Chondrocyte (in vitro differentiated cells): ENCODE data around the gene SMC1B. TPM values are rescaled to one million over a fixed set of nuclear protein-coding genes. Genes with fewer than 3 reads are reported as not detected.

Experiments used
- DNase-seq: peaks from one replicate; pipeline ENCODE4 v3.0.0; 2021; ENCODE audit warnings: mixed read lengths, low spot score
- H3K27ac Mint-ChIP-seq: one replicate; pipeline ENCODE4 v1.8.0; 2021; ENCODE audit warnings: mild to moderate bottlenecking, moderate library complexity, mixed read lengths; ENCODE audit not compliant: unreplicated experiment
- H3K27me3 Mint-ChIP-seq: 2 replicates; pipeline ENCODE4 v1.8.0; 2021; ENCODE audit warnings: low read depth, mixed read lengths
- H3K36me3 Mint-ChIP-seq: 2 replicates; pipeline ENCODE4 v1.8.0; 2021; ENCODE audit warnings: low read depth, mixed read lengths
- H3K4me1 Mint-ChIP-seq: 2 replicates; pipeline ENCODE4 v1.8.0; 2021; ENCODE audit warnings: low read depth, mild to moderate bottlenecking, mixed read lengths
- H3K4me3 Mint-ChIP-seq: one replicate; pipeline ENCODE4 v1.8.0; 2021; ENCODE audit warnings: mild to moderate bottlenecking, moderate library complexity, mixed read lengths; ENCODE audit not compliant: unreplicated experiment
- H3K9me3 Mint-ChIP-seq: 2 replicates; pipeline ENCODE4 v1.8.0; 2021; ENCODE audit warnings: low read depth, mixed read lengths
- long read RNA-seq: library from polyadenylated mRNA; stranded (forward); transcript quantifications from one replicate; pipeline ENCODE4 v2.0.0, GENCODE V29; 2021
- total RNA-seq: library from RNA; stranded (reverse); gene quantifications from 3 replicates; pipeline ENCODE4 v1.2.1, GENCODE V29; 2021
- TF ChIP-seq, protein P1 (sequence below): fragments of 200-600 bp; sonication (generic); IDR thresholded peaks from 2 replicates; pipeline ENCODE4 v1.5.0; 2021; ENCODE audit warnings: antibody characterized with exemption, mild to moderate bottlenecking, moderate library complexity

Gene SMC1B, protein sequence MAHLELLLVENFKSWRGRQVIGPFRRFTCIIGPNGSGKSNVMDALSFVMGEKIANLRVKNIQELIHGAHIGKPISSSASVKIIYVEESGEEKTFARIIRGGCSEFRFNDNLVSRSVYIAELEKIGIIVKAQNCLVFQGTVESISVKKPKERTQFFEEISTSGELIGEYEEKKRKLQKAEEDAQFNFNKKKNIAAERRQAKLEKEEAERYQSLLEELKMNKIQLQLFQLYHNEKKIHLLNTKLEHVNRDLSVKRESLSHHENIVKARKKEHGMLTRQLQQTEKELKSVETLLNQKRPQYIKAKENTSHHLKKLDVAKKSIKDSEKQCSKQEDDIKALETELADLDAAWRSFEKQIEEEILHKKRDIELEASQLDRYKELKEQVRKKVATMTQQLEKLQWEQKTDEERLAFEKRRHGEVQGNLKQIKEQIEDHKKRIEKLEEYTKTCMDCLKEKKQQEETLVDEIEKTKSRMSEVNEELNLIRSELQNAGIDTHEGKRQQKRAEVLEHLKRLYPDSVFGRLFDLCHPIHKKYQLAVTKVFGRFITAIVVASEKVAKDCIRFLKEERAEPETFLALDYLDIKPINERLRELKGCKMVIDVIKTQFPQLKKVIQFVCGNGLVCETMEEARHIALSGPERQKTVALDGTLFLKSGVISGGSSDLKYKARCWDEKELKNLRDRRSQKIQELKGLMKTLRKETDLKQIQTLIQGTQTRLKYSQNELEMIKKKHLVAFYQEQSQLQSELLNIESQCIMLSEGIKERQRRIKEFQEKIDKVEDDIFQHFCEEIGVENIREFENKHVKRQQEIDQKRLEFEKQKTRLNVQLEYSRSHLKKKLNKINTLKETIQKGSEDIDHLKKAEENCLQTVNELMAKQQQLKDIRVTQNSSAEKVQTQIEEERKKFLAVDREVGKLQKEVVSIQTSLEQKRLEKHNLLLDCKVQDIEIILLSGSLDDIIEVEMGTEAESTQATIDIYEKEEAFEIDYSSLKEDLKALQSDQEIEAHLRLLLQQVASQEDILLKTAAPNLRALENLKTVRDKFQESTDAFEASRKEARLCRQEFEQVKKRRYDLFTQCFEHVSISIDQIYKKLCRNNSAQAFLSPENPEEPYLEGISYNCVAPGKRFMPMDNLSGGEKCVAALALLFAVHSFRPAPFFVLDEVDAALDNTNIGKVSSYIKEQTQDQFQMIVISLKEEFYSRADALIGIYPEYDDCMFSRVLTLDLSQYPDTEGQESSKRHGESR
- total RNA-seq = not detected in 3 replicates
- long read RNA-seq = 0 reads

DNA sequence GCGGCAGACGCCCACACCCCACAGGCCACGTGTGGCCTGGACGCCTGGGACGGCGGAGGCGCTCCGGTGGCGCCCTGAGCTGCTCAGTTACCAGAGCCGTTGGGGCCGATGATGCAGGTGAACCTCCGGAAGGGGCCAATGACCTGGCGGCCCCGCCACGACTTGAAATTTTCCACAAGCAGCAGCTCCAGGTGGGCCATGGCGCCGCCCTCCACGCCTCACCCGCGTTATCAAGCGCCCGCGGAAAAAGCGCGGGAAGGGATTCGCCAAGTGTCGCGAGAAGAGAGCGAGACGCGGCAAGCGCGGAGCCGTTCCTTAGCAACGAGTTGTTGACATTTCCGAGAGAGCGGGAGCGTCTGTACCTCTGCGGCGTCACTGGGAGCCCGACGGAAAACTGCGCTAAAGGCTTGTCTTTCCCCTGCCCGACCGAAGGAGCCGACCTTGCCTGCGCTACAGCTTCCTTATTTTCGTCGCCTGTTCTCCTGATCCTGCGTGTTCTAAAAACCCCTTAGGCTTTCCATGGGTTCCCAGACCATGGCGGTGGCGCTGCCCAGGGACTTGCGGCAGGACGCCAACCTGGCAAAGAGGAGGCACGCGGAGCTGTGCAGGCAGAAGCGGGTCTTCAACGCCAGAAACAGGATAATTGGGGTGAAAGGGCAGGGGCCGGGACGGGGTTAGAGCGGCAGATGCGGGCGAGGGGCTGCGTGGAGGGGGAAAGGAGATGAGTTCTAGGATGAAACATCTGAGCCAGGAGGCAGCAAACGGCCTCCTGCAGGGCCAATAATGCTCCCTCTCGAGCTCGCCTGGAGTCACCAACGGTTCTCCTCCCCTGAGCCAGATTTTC is at the start of gene SMC1B, which contains the start of gene RIBC2:
TSS of gene SMC1B (minus strand) at position 232 of the 844 bp plus-strand sequence. CDS start at position 200, 32 bp downstream.
TSS of gene RIBC2 (plus strand) at position 326 of the 844 bp plus-strand sequence. CDS start at position 520, 194 bp downstream.
- Mint-ChIP-seq H3K9me3 (peaks cover 1% of the 10 kb centered on the region), H3K27me3 (no peaks in the 10 kb centered on the region), H3K4me1 (peaks cover 6% of the 10 kb centered on the region), H3K36me3 (no peaks in the 10 kb centered on the region), H3K27ac (peak within 1 kb of the TSS; percentile 85), H3K4me3 (peak within 1 kb of the TSS; percentile 82)
- peak; percentile 75 for DNase-seq
- TF ChIP-seq, protein P1, sequence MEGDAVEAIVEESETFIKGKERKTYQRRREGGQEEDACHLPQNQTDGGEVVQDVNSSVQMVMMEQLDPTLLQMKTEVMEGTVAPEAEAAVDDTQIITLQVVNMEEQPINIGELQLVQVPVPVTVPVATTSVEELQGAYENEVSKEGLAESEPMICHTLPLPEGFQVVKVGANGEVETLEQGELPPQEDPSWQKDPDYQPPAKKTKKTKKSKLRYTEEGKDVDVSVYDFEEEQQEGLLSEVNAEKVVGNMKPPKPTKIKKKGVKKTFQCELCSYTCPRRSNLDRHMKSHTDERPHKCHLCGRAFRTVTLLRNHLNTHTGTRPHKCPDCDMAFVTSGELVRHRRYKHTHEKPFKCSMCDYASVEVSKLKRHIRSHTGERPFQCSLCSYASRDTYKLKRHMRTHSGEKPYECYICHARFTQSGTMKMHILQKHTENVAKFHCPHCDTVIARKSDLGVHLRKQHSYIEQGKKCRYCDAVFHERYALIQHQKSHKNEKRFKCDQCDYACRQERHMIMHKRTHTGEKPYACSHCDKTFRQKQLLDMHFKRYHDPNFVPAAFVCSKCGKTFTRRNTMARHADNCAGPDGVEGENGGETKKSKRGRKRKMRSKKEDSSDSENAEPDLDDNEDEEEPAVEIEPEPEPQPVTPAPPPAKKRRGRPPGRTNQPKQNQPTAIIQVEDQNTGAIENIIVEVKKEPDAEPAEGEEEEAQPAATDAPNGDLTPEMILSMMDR = peak; percentile 27

DNA sequence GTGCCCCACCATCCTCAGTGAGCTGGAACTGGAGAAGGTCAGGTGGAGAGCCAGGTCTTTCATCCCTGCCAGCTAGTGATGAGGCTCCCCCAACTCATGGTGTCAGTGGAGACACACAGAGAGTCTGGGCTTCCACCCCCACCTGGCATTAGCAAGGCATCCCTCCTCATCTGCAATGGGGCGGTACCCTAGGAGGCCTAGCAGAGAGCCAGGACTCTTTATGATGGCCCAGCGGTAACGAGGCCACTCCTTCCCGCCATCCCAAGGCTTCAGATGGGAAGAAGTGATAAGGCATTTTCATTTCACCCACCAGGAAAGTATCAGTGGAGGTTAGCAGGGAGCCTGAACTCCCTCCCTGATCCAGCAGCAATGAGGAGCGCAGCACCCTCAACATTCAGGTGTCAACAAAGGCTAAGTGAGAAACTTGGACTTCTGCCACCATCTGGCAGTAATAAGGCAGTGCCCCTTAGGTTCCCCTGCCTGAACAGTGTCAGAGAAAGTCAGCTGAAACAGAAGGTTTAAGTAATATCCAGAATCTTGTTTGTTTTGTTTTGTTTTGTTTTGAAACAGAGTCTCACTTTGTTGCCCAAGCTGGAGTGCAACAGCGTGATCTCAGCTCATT is 48.7 kb upstream of the SMC1B start:
- Mint-ChIP-seq H3K27me3 (no peaks in the 10 kb centered on the region), H3K4me1 (peaks cover 6% of the 10 kb centered on the region), H3K9me3 (peaks cover 13% of the 10 kb centered on the region), H3K36me3 (peaks cover 4% of the 10 kb centered on the region), H3K27ac (no peak overlapping the region), H3K4me3 (no peak overlapping the region)
- DNase-seq = no peak
- TF ChIP-seq, protein P1 = peak; percentile 48

DNA sequence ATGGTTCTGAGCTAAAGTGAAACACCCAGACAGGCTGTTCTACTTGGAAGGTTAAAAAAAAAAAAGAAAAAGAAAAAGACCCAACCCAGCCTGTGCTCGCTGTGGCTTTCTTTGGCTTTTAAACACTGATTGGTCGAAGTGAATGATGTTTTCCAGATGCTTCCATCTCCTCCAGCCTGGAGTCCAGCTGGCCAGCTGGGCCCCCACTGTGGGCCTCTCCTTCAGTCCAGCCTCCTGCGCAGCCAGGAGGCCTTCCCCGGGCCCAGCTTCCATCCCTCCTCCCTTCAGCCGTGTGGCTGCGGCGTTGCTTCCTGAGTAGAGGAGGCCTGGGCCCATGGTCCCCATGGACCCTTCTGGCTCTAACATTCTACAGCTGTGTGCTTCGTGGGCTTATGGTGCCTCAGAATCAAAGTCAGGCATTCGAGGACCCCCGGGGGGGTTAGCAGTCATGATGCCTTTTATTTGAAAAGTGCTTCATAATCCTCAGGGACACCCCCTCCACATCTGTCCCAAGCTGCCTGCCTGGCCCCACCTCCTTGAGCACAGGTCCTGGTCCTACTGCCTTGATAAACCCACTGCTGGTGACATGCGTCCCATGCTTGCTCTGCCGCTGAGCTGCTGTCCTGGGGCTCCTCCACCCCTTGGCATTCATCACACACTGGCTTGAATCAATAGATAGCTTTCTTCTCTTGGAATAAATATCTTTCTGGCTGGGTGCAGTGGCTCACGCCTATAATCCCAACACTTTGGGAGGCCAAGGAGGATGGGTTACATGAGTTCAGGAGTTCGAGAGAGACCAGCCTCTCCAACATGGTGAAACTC is 47.1 kb upstream of the SMC1B start:
- TF ChIP-seq, protein P1 = no peak
- no peak overlapping the region for H3K4me3 Mint-ChIP-seq
- peaks cover 4% of the 10 kb centered on the region for H3K9me3 Mint-ChIP-seq
- no peak overlapping the region for H3K27ac Mint-ChIP-seq
- DNase-seq = no peak
- no peaks in the 10 kb centered on the region for H3K27me3 Mint-ChIP-seq
- peaks cover 8% of the 10 kb centered on the region for H3K4me1 Mint-ChIP-seq
- no peaks in the 10 kb centered on the region for H3K36me3 Mint-ChIP-seq

DNA sequence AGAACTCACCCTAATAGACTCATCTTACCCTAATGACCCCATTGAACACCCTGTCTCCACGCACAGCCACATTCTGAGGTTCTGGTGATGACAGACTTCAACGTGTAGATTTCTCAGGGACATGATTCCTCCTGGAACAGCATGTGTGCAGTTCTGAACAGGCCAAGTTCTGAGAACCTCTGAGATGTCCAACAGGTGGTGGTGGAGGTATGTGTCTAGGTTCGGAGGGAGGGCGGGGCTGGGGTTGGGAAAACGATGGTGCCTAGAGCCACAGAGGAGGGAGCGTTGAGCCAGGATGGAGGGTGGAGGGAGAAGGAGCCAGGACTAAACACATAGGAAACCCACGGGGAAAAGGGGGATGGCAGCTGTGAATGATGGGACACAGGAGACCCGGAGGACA is 45.8 kb upstream of the SMC1B start:
- no peak overlapping the region for H3K27ac Mint-ChIP-seq
- H3K4me3 Mint-ChIP-seq = no peak overlapping the region
- TF ChIP-seq, protein P1 = no peak
- H3K9me3 Mint-ChIP-seq = peaks cover 3% of the 10 kb centered on the region
- DNase-seq = no peak
- peaks cover 13% of the 10 kb centered on the region for H3K4me1 Mint-ChIP-seq
- H3K36me3 Mint-ChIP-seq = no peaks in the 10 kb centered on the region
- no peaks in the 10 kb centered on the region for H3K27me3 Mint-ChIP-seq
